Sciatic nerve (tissue), 2 donors: ENCODE results near the gene FOXL2. TPM values are rescaled to one million over a fixed set of nuclear protein-coding genes. Genes with fewer than 3 reads are reported as not detected.
A peak's percentile ranks its signal among the peaks of the same experiment; 100 is the strongest.

Source experiments
- ATAC-seq: fragments of 200-7000 bp; cut with Tn5 transposase; one replicate; pipeline ENCODE4 v1.9.1; 2020; ENCODE audit warnings: mild to moderate bottlenecking, moderate library complexity
- DNase-seq: peaks from one replicate; pipeline ENCODE4 v3.0.0-alpha.2; 2020; ENCODE audit warnings: low spot score
- intact Hi-C: fragments of 100-400 bp; cut with DNase I; formaldehyde crosslinking; loops from one replicate; pipeline ENCODE4 v1.14.2; 2022
- total RNA-seq: library from RNA; stranded (reverse); fragmentation: NEBNext Ultra II Directional; extraction: Animal tissue kit (Norgen Biotek cat#: 25700); gene quantifications from one replicate; pipeline ENCODE4 v1.2.1, GENCODE V29; 2021
- donor health status: DM: no; HTN: no; CAD: no.
- donor health status: DM: no; HTN: no; CAD: no.

FOXL2 gene
- total RNA-seq, result 0.13 TPM

DNA sequence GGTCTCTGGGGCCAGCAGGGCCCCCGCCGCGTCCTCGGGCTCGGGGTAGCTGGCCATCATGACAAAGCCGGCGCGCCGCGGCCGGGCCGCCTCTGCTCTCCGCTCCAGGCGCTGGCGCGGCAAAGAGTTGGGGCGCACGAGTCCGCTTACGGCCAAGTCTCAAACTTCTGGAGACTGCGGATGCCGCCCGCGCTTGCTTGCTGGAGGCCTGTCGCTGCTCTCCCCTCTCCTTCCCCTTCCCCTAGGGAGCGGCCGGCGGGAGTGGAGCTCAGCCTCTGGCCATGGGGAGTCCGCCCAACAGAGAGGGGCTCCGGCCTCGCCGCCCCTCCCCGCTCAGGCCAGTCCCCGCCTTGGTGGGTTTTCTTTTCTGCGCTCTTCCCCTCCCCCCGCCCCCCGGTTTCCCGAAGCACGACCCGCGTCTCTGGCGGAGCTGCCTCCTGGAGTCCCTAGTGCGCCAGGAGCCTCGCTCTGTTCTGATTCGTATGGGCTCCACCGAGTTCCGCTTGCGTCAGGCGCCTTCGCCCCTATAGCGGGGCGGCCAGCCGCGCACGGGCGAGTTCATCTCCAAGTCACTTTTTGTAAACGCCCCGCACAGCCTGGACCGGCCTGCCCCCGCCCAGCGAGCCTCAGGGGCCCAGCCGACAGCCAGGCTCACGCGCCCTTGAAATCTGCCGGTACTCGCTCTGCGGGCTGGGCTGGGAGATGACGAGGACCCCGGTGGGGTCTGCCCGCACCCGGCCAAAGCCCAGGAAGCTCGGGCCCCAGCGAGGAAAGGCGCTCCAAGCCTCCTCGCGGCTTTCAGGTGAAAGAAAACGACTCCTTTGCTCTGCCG lies at the start of gene FOXL2, which contains the start of gene FOXL2NB:
Gene FOXL2 (minus strand): TSS at position 475 of the 832 bp plus-strand sequence. CDS start 415 bp downstream, at position 60.
Gene FOXL2NB (plus strand): TSS at position 555 of the 832 bp plus-strand sequence. CDS start 148 bp downstream, at position 703.
- DNase-seq (no peak), ATAC-seq (peak; percentile 40)
- intact Hi-C loops, result no loop called here

DNA sequence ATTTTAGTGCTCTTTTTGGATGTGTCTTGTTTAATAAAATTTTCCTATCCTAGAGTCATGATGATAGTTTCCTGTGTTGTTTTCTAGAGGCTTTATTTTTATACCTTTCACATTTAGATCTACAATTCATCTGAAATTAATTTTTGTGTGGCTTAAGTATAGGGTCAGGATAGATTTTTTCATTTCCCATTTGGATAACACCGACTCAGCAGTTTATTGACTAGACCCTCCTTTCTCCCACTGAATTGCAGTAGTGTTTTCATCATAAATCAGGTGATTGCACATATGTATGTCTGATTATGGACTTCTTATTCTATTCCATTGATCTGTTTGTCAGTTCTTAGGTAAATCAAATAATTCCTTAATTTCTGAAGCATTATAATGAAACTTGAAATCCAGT lies 48.8 kb upstream of the FOXL2 start:
- DNase-seq (no peak), ATAC-seq (no peak)
- intact Hi-C loops, result no loop called here

DNA sequence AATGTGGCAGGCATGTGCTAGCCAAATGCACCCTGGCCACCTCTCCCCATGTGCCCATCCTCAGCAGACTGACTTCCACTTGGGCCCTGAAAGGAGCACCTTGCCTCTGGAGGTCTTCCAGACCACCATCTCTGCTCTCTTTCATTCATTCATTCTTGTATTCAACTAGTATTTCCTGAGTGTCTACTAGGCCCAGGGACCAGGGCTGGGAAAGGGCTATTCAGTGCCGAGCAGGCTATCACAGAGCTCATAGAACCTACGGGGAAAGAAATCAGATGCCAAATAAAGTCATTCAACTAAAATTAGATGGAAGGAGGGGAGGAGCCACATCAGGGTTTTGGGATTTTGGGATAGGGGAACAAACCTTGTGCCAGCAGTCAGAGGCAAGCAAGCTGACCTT lies 40.2 kb upstream of the FOXL2 start:
- no peak for ATAC-seq

DNA sequence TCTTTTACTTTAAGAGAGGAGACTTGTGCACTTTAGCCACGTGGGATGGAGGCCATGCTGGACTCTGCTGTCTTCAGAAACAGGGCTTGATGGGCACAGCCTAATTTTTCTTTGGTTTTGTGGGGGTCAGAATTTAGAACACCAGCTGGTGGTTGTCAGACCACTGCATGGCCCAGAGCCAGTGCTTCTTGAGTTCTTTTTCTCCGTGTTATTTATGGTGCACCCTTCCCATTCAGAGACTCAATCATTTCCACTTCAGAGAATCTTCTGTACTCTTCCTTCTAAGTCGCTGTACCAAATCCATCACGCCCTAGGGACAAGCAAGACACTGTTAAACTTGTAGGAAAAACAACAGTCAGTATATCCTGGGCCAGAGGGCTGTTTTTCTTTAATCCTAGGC lies 39.0 kb upstream of the FOXL2 start:
- no peak for ATAC-seq

More for the DNA sequence above, 40.2 kb upstream of the FOXL2 start:
- DNase-seq, result no peak
- intact Hi-C loops, result no loop called here

DNA sequence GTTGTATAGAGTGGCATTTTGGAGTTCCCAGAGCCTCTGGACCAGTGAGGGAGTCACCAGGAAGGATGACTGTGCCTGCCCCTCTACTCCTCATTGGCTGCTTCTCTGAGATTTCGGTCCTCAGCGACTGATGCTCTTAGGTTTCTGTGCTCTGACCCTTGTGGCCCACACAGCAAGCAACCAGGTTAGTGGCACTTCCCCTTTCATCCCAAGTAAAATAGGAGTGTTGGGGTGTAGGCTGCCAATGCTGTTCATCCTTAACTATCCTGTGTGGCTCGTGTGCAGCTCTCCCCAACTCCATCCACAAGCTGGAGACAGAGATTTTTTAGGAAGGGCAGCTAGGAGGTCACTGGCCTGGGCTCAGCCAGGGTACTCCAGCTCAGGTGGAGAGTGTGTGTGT lies 37.9 kb upstream of the FOXL2 start:
- intact Hi-C loops, result no loop called here
- no peak for ATAC-seq
- no peak for DNase-seq

More for the DNA sequence above, 39.0 kb upstream of the FOXL2 start:
- no peak for DNase-seq
- intact Hi-C loops, result no loop called here

DNA sequence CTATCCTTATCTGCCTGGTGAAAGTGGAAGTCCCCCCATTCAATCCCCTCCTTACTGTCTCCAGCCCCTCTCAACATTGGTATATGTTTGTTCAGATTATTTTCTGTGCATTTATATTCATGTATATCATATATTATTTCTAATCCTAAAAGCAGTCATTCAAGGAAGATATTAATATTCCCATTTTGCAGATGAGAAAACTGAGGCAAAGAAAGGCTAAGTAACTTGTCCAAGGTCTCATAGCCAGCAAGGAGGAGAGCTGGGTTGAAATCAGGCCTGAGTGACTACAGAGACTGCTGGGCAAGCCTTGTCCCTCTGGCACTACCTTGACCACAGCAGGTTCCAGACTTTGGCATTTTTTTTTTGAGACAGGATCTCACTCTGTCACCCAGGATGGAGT lies 29.1 kb upstream of the FOXL2 start:
- intact Hi-C loops, result no loop called here
- ATAC-seq (no peak), DNase-seq (no peak)

DNA sequence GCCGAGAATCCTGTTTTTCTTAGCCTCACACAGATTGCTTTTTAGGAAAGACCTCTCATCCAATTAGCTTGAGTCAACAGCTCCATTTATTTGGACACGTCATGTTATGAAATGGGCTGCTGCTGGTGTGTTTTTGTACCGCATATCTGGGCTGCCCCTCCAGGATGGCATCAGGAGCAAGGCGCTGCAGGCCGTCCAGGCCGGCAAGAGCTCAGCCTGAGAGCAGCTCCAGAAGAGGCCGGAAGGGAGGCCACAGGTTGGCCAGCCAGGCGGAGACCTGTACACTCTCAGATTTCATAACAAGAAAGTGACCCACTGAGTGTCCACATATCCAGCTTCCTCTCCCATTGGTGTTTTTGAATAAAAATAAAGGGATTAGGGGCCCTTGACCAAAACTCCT lies 28.4 kb upstream of the FOXL2 start:
- DNase-seq (no peak), ATAC-seq (no peak)
- intact Hi-C loops, result no loop called here

DNA sequence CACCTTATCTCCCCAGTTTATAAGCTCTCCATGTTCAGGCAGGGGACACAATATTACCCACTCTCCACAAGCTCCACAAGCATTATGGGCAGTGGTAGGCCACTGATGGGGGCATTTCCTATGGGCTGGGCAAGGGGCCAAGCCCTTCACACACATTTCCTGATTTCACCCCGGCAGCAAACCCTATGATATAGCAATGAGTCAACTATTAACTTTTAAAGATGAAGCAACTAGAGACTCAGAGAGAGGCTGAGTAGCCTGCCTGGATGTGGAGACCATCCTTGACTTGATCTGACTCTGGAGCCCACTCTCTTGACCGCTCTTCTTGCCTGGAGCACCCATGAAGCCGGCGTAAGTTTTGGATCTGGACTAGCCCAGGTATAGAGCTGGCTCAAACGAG lies 27.5 kb upstream of the FOXL2 start:
- no peak for DNase-seq

DNA sequence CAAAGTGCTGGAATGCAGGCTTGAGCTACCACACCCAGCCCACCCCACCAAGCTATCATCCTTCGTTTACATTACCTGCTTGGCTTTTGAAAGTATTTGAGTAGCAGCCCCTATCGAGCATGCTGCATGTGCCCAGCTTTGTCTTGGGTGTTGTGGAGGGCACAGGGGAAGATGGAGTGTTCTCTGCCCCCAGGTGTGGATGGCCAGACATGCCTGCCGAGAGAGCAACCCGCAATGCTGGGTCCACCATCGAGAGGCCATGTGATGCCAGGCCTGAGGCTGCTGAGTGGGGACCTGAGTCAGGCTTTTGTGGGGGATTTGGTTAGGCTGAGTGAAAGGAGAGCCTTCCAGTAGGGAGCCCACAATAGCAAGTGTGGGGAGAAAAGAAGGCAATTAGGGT lies 26.0 kb upstream of the FOXL2 start:
- DNase-seq (no peak), ATAC-seq (no peak)
- intact Hi-C loops, result no loop called here

More for the DNA sequence above, 27.5 kb upstream of the FOXL2 start:
- ATAC-seq, result no peak
- intact Hi-C loops, result no loop called here

DNA sequence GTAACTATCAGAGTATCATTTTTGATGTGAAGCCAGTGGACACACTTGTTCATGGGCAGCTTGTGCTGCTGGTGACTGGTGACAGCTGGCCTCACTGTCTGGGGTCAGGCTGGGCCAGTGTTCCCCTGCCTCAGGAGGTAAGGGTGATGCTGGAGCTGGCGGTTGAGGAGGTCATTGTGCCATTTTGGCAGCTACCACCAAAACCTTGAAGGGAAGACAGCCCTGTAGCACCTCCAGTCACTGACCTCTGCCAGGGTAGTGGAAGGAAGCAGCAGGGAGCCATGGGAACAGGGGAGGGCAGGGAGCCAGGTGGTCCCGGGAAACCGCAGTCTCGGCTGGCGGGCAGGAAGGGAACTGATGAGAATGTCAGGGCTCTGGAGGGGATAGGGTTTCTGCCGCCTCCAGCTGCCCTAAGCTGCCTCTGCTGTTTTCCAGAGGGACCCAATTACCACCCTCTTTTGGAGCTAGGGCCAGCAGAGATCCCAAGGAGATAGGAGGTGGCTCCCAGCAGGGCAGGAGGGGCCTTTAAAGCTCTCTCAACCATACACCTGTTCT lies 24.9 kb upstream of the FOXL2 start:
- no peak for DNase-seq
- intact Hi-C loops, result no loop called here
- ATAC-seq, result no peak

DNA sequence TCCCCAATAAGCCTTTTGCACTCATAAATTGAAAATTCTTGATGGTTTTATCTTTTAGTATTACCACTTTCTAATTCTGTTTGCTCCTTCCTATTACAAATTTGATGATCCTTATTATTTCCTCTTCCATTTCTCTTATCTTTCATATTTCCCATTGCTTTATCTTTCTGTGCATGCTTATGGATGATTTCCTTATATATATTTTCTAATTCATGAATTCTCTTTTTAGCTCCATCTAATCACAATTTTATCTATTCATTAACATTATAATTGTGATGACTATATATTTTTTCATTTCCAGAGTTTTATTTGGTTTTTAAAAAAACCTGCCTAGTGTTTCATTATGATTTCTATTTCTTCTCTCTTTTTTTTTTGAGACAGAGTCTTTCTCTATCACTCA lies 18.0 kb upstream of the FOXL2 start:
- ATAC-seq (no peak), DNase-seq (no peak)
- intact Hi-C loops, result no loop called here

DNA sequence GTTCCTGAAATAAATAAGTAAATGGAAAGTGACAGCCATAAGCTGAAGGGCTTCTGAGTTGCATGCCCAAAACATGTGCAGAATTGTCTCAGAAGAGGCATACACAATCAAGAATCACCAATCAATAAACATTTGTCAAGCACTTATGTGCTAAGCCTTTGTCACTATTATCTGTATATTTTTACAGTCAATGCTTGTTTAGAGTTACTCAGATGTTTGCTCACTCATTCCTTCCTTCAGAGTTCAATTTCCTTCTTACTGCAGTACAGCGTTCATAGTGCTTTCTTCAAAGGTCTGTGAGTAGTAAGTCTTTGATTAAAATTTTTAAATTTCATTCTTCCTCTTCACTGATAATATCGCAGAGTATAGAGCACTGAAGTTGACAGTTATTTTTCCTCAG lies 17.3 kb upstream of the FOXL2 start:
- intact Hi-C loops, result no loop called here
- DNase-seq (no peak), ATAC-seq (no peak)

DNA sequence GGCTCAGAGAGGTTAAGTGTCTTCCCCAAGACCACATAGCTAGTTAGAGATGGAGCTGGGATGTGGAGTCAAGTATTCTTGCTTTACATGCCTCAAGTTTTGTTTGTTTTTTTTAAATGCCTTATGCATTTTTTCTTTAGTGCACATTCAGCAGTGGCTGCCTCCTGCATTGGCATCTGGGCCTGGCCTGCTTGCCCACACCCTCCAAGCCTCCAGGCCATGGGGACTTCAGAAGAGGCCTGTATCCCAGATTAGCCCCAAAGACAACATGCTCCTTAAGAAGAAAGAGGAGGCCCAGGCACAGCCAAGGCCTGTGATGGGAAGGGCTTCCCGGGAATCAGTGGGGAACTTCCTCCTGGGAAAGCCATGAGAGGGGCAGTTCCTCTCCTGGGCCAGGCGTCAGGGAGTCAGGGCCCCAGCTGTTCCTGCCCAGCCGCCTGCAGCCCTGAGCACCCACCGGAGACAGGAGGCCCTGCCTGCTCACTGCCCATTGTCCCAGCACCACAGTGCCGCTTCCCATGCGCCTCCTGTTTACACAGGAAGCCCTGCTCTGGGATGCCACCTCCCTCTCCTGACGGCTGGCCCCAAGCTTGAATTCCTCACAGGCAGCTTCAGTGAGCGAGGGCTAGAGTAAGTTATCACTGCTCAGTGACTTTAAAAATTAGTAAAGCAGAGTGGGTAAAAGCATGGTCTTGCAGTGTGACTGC lies 16.1 kb upstream of the FOXL2 start:
- DNase-seq (no peak), ATAC-seq (no peak)
- intact Hi-C loops, result no loop called here

DNA sequence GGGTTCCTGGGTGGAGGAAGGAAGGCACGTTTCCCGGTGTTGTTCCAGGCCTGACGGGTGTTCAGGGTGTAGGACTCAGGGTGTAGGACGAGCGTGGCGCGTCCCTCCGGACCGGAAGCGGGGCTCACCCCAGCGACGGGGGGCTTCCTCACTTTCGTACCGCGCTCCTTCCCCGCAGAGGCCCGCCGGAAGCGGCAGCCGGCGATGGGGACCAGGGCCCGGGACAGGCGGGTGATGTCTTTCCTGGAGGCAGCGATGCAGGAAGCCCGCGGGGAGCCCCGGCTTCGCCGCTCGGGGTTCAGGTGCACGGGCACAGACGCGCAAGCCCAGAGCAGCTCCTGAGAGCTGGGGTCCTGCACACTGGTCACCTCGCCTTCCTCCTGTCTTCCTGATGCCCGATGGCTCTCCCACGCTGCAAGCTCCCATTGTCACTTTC lies 13.5 kb upstream of the FOXL2 start:
- DNase-seq (no peak), ATAC-seq (no peak)
- intact Hi-C loops, result no loop called here

DNA sequence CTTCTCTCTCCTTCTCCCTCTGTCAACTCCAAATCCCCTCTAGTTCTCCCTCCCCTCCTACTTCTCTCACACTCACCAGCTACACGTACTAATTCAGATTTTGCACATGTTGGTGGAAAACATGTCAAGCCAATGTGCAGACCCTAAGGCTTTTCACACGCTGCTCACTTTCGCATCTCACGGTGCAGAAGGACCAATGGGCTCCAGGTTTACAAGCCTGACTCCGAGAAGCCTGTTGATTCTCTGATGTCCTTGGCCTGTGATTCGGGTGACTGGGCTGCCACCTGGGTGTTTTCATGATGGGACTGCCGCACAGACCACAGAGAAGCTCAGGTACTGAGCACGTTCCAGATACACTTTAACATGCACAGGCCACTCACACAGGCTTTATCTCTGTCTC lies 3.8 kb upstream of the FOXL2 start:
- intact Hi-C loops, result no loop called here
- no peak for ATAC-seq
- no peak for DNase-seq

DNA sequence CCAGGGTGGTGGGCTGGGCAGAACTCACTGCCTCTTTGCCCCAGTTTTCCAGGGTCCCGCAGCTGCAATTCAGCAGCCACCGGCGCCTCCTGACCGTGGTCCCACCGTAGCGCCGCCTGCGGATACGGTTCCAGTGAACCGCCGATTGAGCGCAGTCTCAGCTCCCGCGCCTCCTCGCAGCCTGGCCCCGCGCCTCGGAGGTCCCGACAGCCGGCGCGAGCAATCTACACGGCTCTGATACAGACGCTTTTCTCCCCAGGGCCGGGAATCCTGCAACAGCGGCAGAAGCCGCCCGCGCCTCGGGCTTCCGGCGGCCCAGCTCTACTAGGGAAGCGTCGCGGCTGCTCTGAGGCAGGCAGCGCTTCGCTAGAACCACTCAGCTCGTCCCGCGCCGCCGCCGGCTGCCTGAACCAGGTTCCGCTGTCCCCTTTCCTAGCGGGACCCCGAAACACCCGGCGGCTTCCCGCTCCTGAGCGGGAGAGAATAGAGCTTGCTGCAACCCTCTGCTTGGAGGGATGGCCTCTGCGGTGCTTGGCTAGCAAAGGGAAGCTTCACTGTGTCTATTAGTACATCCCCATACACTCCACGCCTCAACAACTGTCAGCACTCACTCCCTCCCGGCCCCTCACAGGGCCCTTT lies 3.2 kb upstream of the FOXL2 start:
- peak; percentile 68 for ATAC-seq
- no peak for DNase-seq
- intact Hi-C loops, result no loop called here

DNA sequence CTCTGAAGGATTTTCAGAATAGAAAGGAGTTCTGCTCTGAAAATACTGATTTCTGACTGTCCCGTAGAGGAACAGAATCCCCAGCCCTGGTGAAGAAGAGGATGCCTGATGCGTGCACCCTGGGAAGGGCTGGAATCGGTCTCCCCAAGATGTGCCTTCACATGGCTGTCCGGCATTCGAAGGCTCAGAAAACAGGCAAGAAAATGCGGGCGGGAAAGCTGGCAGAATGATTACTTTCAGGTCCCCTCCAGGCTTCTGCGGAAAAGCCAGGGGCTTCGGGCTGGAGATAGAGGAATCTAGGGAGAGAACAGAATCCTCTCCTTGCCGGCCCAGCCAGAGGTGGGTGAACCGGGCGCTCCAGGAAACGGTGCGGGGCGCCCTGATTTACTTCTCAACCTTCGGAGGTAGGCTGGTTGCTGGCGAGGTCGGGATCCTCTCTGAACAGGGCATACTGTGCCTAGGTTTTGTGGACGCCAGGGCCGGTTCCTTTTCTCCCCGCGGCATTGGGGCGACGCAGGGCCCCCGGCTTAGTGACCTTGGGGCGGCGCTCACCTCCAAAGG lies 2.6 kb upstream of the FOXL2 start:
- ATAC-seq, result no peak
- intact Hi-C loops, result no loop called here
- no peak for DNase-seq

DNA sequence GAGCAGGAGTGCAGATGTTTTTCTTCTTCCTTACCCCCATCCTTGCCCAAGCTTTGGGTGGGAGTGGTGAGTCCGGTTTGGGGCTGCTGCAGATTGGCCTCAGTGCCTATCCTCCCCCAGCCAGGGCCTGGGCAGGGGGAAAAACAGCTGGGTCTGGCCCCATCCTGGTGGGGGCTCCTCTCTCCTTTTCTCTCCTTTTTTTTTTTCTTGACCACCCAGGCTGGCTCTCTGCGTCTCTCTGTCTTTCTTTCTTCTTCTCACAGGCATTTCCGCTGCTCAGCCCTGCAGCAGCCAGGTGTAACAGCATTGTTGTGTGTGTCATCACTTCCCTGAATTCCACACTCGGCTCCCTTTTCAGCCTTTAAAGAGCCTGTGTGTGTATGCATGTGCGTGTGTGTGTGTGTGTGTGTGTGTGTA lies 2.1 kb upstream of the FOXL2 start:
- DNase-seq (no peak), ATAC-seq (no peak)
- intact Hi-C loops, result no loop called here

DNA sequence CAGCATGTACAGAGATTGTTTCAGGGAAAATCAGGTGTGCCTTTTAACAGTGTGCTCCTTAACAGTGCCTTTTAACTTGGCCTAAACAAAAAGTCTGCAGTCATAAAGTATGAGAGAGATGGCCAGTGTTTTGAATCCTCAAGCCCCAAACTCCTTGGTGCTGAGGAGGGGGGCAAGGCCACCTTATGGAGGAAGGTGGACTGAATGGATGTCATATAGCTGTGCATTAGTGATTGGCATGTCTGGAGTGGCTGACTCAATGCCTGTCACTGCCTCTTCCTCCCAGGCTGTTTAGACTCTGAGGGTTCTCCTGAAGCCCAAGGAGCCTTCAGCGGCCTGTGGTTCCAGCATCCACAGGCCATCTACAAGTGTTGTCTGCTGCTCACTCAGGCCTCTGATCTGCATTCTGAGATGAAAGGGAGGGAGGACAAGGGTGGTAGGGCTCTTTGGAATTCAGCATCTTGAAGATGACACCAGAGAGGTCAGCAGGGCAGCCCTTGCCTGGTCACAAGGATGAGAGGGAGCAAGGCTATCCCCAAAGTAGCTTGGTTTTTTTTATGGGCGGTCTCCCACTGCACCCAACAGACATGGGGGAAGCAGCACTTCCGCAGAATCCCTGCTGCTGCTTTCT lies 1.5 kb upstream of the FOXL2 start:
- no peak for ATAC-seq

More for the DNA sequence above, 1.5 kb upstream of the FOXL2 start:
- intact Hi-C loops, result no loop called here
- DNase-seq, result no peak
